Heart left ventricle (tissue), 16 donors: ENCODE data around the gene GNL3. TPM values are rescaled to one million over a fixed set of nuclear protein-coding genes. Genes with fewer than 3 reads are reported as not detected.
A peak's percentile ranks its signal among the peaks of the same experiment; 100 is the strongest.

ENCODE experiments used
- ATAC-seq, 4 donors: fragments of 200-7000 bp; cut with Tn5 transposase; one replicate each; pipeline ENCODE4 v1.9.1; 2020 to 2022; ENCODE audit warnings: moderate library complexity in 4 of 4, mild to moderate bottlenecking in 3 of 4, moderate number of reproducible peaks in 1 of 4
- DNase-seq, 5 donors: peaks; one replicate each; pipeline ENCODE4 v3.0.0-alpha.2; 2020
- H3K27ac ChIP-seq, 12 donors: fragments of 200-600 bp; sonication (generic) in 4 of 12; one replicate each; pipeline versions ENCODE4 v1.5.0 to v1.8.0; 2016 to 2022; ENCODE audit warnings: mild to moderate bottlenecking in 2 of 12
- H3K27me3 ChIP-seq, 9 donors: fragments of 200-600 bp; sonication (generic) in 2 of 9; one replicate each; pipeline versions ENCODE4 v1.5.1 to v1.8.0; 2016 to 2022; ENCODE audit warnings: mild to moderate bottlenecking in 3 of 9
- H3K36me3 ChIP-seq, 9 donors: fragments of 200-600 bp; sonication (generic) in 2 of 9; one replicate each; pipeline versions ENCODE4 v1.5.0 to v1.8.0; 2018 to 2022; ENCODE audit warnings: mild to moderate bottlenecking in 2 of 9
- H3K4me1 ChIP-seq, 12 donors: fragments of 200-600 bp; sonication (generic) in 4 of 12; one replicate each; pipeline versions ENCODE4 v1.5.0 to v1.8.0; 2016 to 2022; ENCODE audit warnings: mild to moderate bottlenecking in 3 of 12
- H3K4me3 ChIP-seq, 12 donors: fragments of 200-600 bp; sonication (generic) in 4 of 12; one replicate each; pipeline versions ENCODE4 v1.5.0 to v1.8.0; 2017 to 2022; ENCODE audit warnings: mild to moderate bottlenecking in 9 of 12, moderate library complexity in 4 of 12
- H3K9me3 ChIP-seq, 12 donors: fragments of 200-600 bp; sonication (generic) in 4 of 12; one replicate each; pipeline versions ENCODE4 v1.5.0 to v1.8.0; 2016 to 2022; ENCODE audit warnings: mild to moderate bottlenecking in 1 of 12
- POLR2A ChIP-seq, 2 donors: fragments of 450-650 bp; IDR thresholded peaks; one replicate each; pipeline ENCODE4 v1.6.1; 2017; ENCODE audit warnings: antibody characterized with exemption in 2 of 2, mild to moderate bottlenecking in 2 of 2, moderate library complexity in 2 of 2
- WGBS, 4 donors: extraction: QIAGEN DNeasy Blood & Tissue Kit in 2 of 4; methylation state at CpG; one replicate each; pipeline versions ENCODE4 v1.1.5 to v1.1.7; 2013 to 2018; 5-methylcytosine and 5-hydroxymethylcytosine counted together
- intact Hi-C, 10 donors: fragments of 100-400 bp; cut with DNase I; formaldehyde crosslinking; loops; one replicate each; pipeline versions ENCODE4 v1.11.1 to v1.14.2; 2022
- polyA plus RNA-seq, 2 donors: library from polyadenylated mRNA; stranded (reverse); fragments of 200-250 nt; gene quantifications; one replicate each; pipeline ENCODE4 v1.2.3, GENCODE V29; 2013
- total RNA-seq, 9 donors: library from RNA; depleted of rRNA in 2 of 9; stranded (reverse); fragments of >200 nt in 2 of 9; fragmentation: NEBNext Ultra II Directional in 3 of 9; extraction: Animal tissue kit (Norgen Biotek cat#: 25700) in 3 of 9; gene quantifications; one replicate each; pipeline versions ENCODE4 v1.1.0 to v1.2.4, GENCODE V29; 2016 to 2023
- TF ChIP-seq, protein P1 (sequence below), 12 donors: fragments of 200-600 bp; sonication (generic) in 4 of 12; IDR thresholded peaks; one replicate each; pipeline versions ENCODE4 v1.5.0 to v1.8.0; 2018 to 2022; ENCODE audit warnings: antibody characterized with exemption in 12 of 12, mild to moderate bottlenecking in 5 of 12
- donor health status: ischemic (EF 13 %, LVEDD 7.1; RV severe dilation, severe dysfunction).
- donor health status: healthy with polysubstance abuse.
- donor health status: DM: no; HTN: yes; CAD: no.
- donor health status: DM: no; HTN: no; CAD: no.
- donor health status: ischemic (EF 25% LVEDD 6.9; RV normal size, moderate dysfunction).
- donor health status: ischemic (EF 25% LVEDD 5.7; RV mildly dilated, moderate dysfunction).
- donor health status: healthy.
- donor health status: DM: yes; HTN: yes; CAD: no.
- donor health status: ischemic (EF 35%, LVEDD 5.7; RV mildly dilated, moderate dysfunction).
- donor health status: nonischemic (EF 11% LVEDD 7.7; RV severe dilation, severe dysfunction).
- donor health status: DM: yes; HTN: yes; CAD: no.
- donor health status: PGD.
- donor health status: ischemic (EF 29% LVEDD 5.4; RV normal size, mild dysfunction).
- donor health status: nonischemic (EF 23%, LVEDD 6.1; RV moderate dilation, normal function).

The GNL3 gene
- total and polyA plus RNA-seq, 11 donors, result 23.6 to 85.3 (median 29.4) TPM

DNA sequence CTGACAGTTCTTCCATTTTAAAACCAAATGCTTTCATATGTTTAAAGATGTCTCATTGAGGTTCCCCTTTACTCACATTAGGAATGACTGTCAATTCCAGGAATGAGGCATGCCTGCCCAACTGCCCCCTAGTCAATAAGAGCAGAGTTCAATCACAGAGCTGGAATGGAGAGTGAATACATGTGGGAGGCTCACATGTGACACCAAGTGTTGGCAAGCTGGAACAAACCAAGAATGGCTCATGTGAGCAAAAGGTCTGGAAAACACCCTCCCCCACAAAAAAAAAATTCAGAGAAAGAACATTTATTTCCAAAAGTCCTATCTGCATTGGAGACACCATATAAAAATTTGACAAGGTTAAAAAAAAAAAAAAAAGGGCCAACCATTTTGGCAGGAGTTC lies 3.8 kb upstream of the GNL3 start:
- Histone ChIP-seq H3K27ac (peak overlapping the region in 11 of 12 donors; percentile 1 to 79 (median 48)), H3K9me3 (no peaks in the 10 kb centered on the region), H3K4me1 (peaks cover 16 to 79% (median 49%) of the 10 kb centered on the region in 12 donors), H3K36me3 (peaks cover 0 to 51% (median 34%) of the 10 kb centered on the region in 9 donors), H3K4me3 (peak overlapping the region in 1 of 12 donors; percentile 23), H3K27me3 (no peaks in the 10 kb centered on the region)
- intact Hi-C loops, result loop anchor here in 9 of 10 donors (5.0 to 10.0 kb wide), 4 partner anchors 145 to 227 kb away; partner anchors contain the start of genes NISCH (in 1 of the 9), TNNC1 (in 1 of the 9) and UQCC5 (in 1 of the 9)
- peak in 2 of 4 donors; percentile 9 to 25 for ATAC-seq
- peak in 1 of 5 donors; percentile 22 for DNase-seq
- TF ChIP-seq, protein P1, sequence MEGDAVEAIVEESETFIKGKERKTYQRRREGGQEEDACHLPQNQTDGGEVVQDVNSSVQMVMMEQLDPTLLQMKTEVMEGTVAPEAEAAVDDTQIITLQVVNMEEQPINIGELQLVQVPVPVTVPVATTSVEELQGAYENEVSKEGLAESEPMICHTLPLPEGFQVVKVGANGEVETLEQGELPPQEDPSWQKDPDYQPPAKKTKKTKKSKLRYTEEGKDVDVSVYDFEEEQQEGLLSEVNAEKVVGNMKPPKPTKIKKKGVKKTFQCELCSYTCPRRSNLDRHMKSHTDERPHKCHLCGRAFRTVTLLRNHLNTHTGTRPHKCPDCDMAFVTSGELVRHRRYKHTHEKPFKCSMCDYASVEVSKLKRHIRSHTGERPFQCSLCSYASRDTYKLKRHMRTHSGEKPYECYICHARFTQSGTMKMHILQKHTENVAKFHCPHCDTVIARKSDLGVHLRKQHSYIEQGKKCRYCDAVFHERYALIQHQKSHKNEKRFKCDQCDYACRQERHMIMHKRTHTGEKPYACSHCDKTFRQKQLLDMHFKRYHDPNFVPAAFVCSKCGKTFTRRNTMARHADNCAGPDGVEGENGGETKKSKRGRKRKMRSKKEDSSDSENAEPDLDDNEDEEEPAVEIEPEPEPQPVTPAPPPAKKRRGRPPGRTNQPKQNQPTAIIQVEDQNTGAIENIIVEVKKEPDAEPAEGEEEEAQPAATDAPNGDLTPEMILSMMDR (IDR thresholded peaks at IDR 0.05), result peak in 2 of 12 donors; percentile 16 to 36
- no peak for TF ChIP-seq POLR2A (IDR thresholded peaks at IDR 0.05)

DNA sequence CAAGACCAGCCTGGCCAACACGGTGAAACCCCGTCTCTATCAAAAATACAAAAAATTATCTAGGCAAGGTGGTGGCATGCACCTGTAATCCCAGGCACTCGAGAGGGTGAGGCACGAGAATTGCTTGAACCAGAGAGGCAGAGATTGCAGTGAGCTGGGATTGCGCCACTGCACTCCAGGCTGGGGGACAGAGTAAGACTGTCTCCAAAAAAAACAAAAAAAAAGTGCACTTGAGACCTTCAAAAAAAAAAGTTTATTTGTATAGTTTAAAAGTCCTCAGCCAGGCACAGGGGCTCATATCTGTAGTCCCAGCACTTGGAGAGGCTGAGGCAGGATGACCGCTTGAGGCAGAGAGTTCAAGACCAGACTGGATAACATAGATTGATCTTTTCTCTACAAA lies 2.2 kb upstream of the GNL3 start:
- ATAC-seq (no peak), DNase-seq (peak in 1 of 5 donors; percentile 32)
- peaks cover 16 to 87% (median 50%) of the 10 kb centered on the region in 12 donors for H3K4me1 ChIP-seq
- intact Hi-C loops, result loop anchor here in 9 of 10 donors (5.0 to 10.0 kb wide), 4 partner anchors 146 to 229 kb away; partner anchors contain the start of genes NISCH (in 1 of the 9), TNNC1 (in 1 of the 9) and UQCC5 (in 1 of the 9)
- peaks cover 0 to 51% (median 32%) of the 10 kb centered on the region in 9 donors for H3K36me3 ChIP-seq
- WGBS, 4 donors, result 45 to 81% (median 71%) methylated on average over 6 of the region's 6 CpGs
- H3K4me3 ChIP-seq, result no peak overlapping the region
- no peaks in the 10 kb centered on the region for H3K27me3 ChIP-seq
- peak overlapping the region in 1 of 12 donors; percentile 98 for H3K27ac ChIP-seq
- TF ChIP-seq, protein P1 (IDR thresholded peaks at IDR 0.05), result no peak
- no peak for TF ChIP-seq POLR2A (IDR thresholded peaks at IDR 0.05)
- no peaks in the 10 kb centered on the region for H3K9me3 ChIP-seq

DNA sequence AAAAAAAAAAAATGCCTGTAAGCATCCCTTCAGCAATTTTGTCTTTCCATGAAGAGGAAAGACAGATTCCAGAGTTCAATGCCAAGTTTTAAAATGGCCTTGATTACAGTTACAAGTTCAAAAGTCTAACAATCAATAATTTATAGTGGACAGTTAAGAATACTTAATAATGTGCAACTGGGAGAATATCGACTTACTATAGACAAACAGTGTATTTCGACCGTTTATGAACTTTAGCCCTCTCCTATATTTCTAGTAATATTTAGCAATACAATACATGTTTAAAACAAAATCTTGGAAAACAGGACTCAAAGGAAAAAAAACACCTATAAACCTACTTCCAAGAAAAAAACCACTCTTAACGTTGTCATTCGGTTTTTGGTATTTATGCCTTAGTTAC lies 1.6 kb upstream of the GNL3 start:
- H3K27me3 ChIP-seq, result no peaks in the 10 kb centered on the region
- peaks cover 2 to 51% (median 32%) of the 10 kb centered on the region in 9 donors for H3K36me3 ChIP-seq
- peak overlapping the region in 6 of 12 donors; percentile 64 to 91 (median 84) for H3K4me3 ChIP-seq
- peak overlapping the region in 4 of 12 donors; percentile 92 to 99 (median 98) for H3K27ac ChIP-seq
- no peak for ATAC-seq
- H3K9me3 ChIP-seq, result no peaks in the 10 kb centered on the region
- TF ChIP-seq, protein P1 (IDR thresholded peaks at IDR 0.05), result no peak
- no peak for TF ChIP-seq POLR2A (IDR thresholded peaks at IDR 0.05)
- H3K4me1 ChIP-seq, result peaks cover 16 to 82% (median 47%) of the 10 kb centered on the region in 12 donors
- WGBS, 4 donors, result 58 to 65% (median 61%) methylated on average over 5 of the region's 5 CpGs
- intact Hi-C loops, result loop anchor here in 9 of 10 donors (5.0 to 10.0 kb wide), 4 partner anchors 147 to 229 kb away; partner anchors contain the start of genes NISCH (in 1 of the 9), TNNC1 (in 1 of the 9) and UQCC5 (in 1 of the 9)
- no peak for DNase-seq

DNA sequence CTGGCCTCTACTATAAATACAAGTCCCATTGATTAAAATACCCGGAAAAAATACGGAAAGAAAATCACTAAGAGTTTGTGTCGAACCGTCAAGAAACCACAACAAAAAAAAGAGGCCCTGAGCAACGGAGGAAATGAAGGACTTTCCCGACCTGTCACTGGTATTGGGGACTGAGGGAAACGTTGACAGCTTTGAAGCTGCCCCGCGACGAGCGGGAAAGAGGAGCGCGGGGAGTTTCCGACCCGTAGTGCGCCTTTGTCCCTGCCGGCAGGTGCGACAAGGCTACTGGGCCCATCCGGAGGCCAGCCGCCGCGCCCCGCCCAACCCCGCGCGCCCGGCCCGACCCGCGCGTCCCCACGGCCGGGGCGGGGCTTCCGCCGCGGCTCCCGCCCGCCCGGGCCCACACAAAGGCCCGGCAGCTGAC lies 535 bp upstream of the GNL3 start:
- Histone ChIP-seq H3K4me3 (peak overlapping the region; percentile 55 to 91 (median 84)), H3K36me3 (peaks cover 5 to 52% (median 37%) of the 10 kb centered on the region in 9 donors), H3K27ac (peak overlapping the region; percentile 91 to 99 (median 98)), H3K9me3 (no peaks in the 10 kb centered on the region), H3K27me3 (no peaks in the 10 kb centered on the region), H3K4me1 (peaks cover 12 to 71% (median 42%) of the 10 kb centered on the region in 12 donors)
- TF ChIP-seq, protein P1 (IDR thresholded peaks at IDR 0.05), result no peak
- intact Hi-C loops, result loop anchor here in 7 of 10 donors (1.0 to 10.0 kb wide), 5 partner anchors 20 to 230 kb away; partner anchors contain the start of genes GLT8D1 (in 1 of the 7), NISCH (in 1 of the 7) and TNNC1 (in 1 of the 7)
- peak; percentile 67 to 95 (median 90) for ATAC-seq
- WGBS, 4 donors, result 0 to 2% (median 0%) methylated on average over 14 to 41 of the region's 41 CpGs
- peak; percentile 84 to 89 (median 86) for DNase-seq
